ENCODE measurements around the gene PKNOX2. TPM values are rescaled to one million over a fixed set of nuclear protein-coding genes. Genes with fewer than 3 reads are reported as not detected.

Gene PKNOX2
- total RNA-seq, 1 donor from 2014 or later = 0.63 TPM

- no peak for ATAC-seq
- no peak for DNase-seq (ENCODE audit: low spot score)
These were observed 295.7 kb downstream of the PKNOX2 start for GRCh38 chr11:125460275-125460674.

- ATAC-seq = no peak
- DNase-seq (ENCODE audit: low spot score) = no peak
These were observed 299.2 kb downstream of the PKNOX2 start for GRCh38 chr11:125463590-125464269.

GRCh38 chr11:125464270-125464662 is 299.7 kb downstream of the PKNOX2 start:
- ATAC-seq (no peak), DNase-seq (ENCODE audit: low spot score) (no peak)

GRCh38 chr11:125464666-125465065 is 300.1 kb downstream of the PKNOX2 start:
- no peak for ATAC-seq
- no peak for DNase-seq (ENCODE audit: low spot score)

- no peak for ATAC-seq
- no peak for DNase-seq (ENCODE audit: low spot score)
These were observed 300.7 kb downstream of the PKNOX2 start for GRCh38 chr11:125465255-125465654.

GRCh38 chr11:125465701-125466100 is 301.1 kb downstream of the PKNOX2 start:
- no peak for ATAC-seq
- DNase-seq (ENCODE audit: low spot score) = no peak

GRCh38 chr11:125468025-125468424 is 303.5 kb downstream of the PKNOX2 start:
- no peak for ATAC-seq
- no peak for DNase-seq (ENCODE audit: low spot score)

- DNase-seq (ENCODE audit: low spot score) (no peak), ATAC-seq (no peak)
These were observed 304.3 kb downstream of the PKNOX2 start for GRCh38 chr11:125468852-125469251.

GRCh38 chr11:125470355-125470754 is 305.8 kb downstream of the PKNOX2 start:
- no peak for DNase-seq (ENCODE audit: low spot score)

GRCh38 chr11:125476721-125477120 is 312.2 kb downstream of the PKNOX2 start:
- no peak for ATAC-seq
- no peak for DNase-seq (ENCODE audit: low spot score)

More at GRCh38 chr11:125470355-125470754, 305.8 kb downstream of the PKNOX2 start:
- ATAC-seq = no peak

- DNase-seq (ENCODE audit: low spot score) (no peak), ATAC-seq (no peak)
These were observed 314.6 kb downstream of the PKNOX2 start for GRCh38 chr11:125479137-125479536.

GRCh38 chr11:125481531-125481930 is 317.0 kb downstream of the PKNOX2 start:
- ATAC-seq (no peak), DNase-seq (ENCODE audit: low spot score) (no peak)

Other genes with a start within 250 kb of the PKNOX2 start
- gene HEPN1, start 245.5 kb upstream of the PKNOX2 start, total RNA-seq = not detected
- 27.2 TPM for gene HEPACAM, start 228.7 kb upstream of the PKNOX2 start, total RNA-seq
- gene CCDC15, start 210.5 kb upstream of the PKNOX2 start, total RNA-seq = 0.48 TPM
- gene SLC37A2, start 101.4 kb upstream of the PKNOX2 start, total RNA-seq = 3.1 TPM
- gene TMEM218, start 53.1 kb upstream of the PKNOX2 start, total RNA-seq = 9.3 TPM

Data from left lobe of liver (tissue), 2 donors.